ENCODE data around the gene TMTC2.

Gene TMTC2

GRCh38 chr12:82883394-82884355 lies 197.0 kb downstream of the TMTC2 start:
- DNase-seq (ENCODE audit: low spot score): no peak

- no peak for DNase-seq (ENCODE audit: low spot score)
Measured at GRCh38 chr12:82886671-82887340, 200.1 kb downstream of the TMTC2 start.

- no peak for DNase-seq (ENCODE audit: low spot score)
Measured at GRCh38 chr12:82893896-82894295, 207.2 kb downstream of the TMTC2 start.

- no peak for DNase-seq (ENCODE audit: low spot score)
Measured at GRCh38 chr12:82896277-82896676, 209.6 kb downstream of the TMTC2 start.

GRCh38 chr12:82896979-82897378 lies 210.3 kb downstream of the TMTC2 start:
- no peak for DNase-seq (ENCODE audit: low spot score)

- DNase-seq (ENCODE audit: low spot score): no peak
Measured at GRCh38 chr12:82898441-82898840, 211.7 kb downstream of the TMTC2 start.

GRCh38 chr12:82904219-82904790 lies 217.6 kb downstream of the TMTC2 start:
- no peak for DNase-seq (ENCODE audit: low spot score)

GRCh38 chr12:82910246-82910893 lies 223.7 kb downstream of the TMTC2 start:
- DNase-seq (ENCODE audit: low spot score): no peak

- no peak for DNase-seq (ENCODE audit: low spot score)
Measured at GRCh38 chr12:82912406-82912805, 225.7 kb downstream of the TMTC2 start.

GRCh38 chr12:82919388-82920054 lies 232.8 kb downstream of the TMTC2 start:
- DNase-seq (ENCODE audit: low spot score): no peak

- DNase-seq (ENCODE audit: low spot score): no peak
Measured at GRCh38 chr12:82923935-82924334, 237.2 kb downstream of the TMTC2 start.

- no peak for DNase-seq (ENCODE audit: low spot score)
Measured at GRCh38 chr12:82926630-82927029, 239.9 kb downstream of the TMTC2 start.

- DNase-seq (ENCODE audit: low spot score): no peak
Measured at GRCh38 chr12:82930301-82930700, 243.6 kb downstream of the TMTC2 start.

GRCh38 chr12:82931349-82932116 lies 244.8 kb downstream of the TMTC2 start:
- no peak for DNase-seq (ENCODE audit: low spot score)

GRCh38 chr12:82937151-82937550 lies 250.4 kb downstream of the TMTC2 start:
- no peak for DNase-seq (ENCODE audit: low spot score)

GRCh38 chr12:82942521-82942920 lies 255.8 kb downstream of the TMTC2 start:
- DNase-seq (ENCODE audit: low spot score): no peak

- DNase-seq (ENCODE audit: low spot score): no peak
Measured at GRCh38 chr12:82942991-82943401, 256.3 kb downstream of the TMTC2 start.

GRCh38 chr12:82948491-82948890 lies 261.8 kb downstream of the TMTC2 start:
- DNase-seq (ENCODE audit: low spot score): no peak

- DNase-seq (ENCODE audit: low spot score): no peak
Measured at GRCh38 chr12:82950356-82950755, 263.6 kb downstream of the TMTC2 start.

GRCh38 chr12:82952946-82953345 lies 266.2 kb downstream of the TMTC2 start:
- no peak for DNase-seq (ENCODE audit: low spot score)

GRCh38 chr12:82953397-82953796 lies 266.7 kb downstream of the TMTC2 start:
- DNase-seq (ENCODE audit: low spot score): no peak
